ENCODE results near the gene DEDD2.

Gene DEDD2

GRCh38 chr19:42191330-42191729, 26.1 kb downstream of the DEDD2 start:
- no peak overlapping the region for H2BK12ac ChIP-seq (ENCODE audit: low read length in 2 of 2)
- peaks cover 3 to 5% of the 10 kb centered on the region in 2 experiments for H3K36me3 ChIP-seq (ENCODE audit: control insufficient read depth in 1 of 2, insufficient read depth in 2 of 2, low read depth in 1 of 2, low read length in 2 of 2)
- no peak overlapping the region for H4K8ac ChIP-seq (ENCODE audit: low read length)
- no peak for DNase-seq
- H3K9me3 ChIP-seq (ENCODE audit: control insufficient read depth, low read length): peaks cover 7% of the 10 kb centered on the region
- no peak overlapping the region for H3K4ac ChIP-seq (ENCODE audit: low read depth in 1 of 2, low read length in 2 of 2)
- no peaks in the 10 kb centered on the region for H3K27me3 ChIP-seq (ENCODE audit: control insufficient read depth in 1 of 2, insufficient read depth in 1 of 2, low read length in 2 of 2)
- H3K4me1 ChIP-seq (ENCODE audit: control insufficient read depth, insufficient read depth, low read depth, low read length): no peaks in the 10 kb centered on the region
- H2AFZ ChIP-seq (ENCODE audit: low read depth, low read length): no peak overlapping the region
- no peak overlapping the region for H2BK5ac ChIP-seq (ENCODE audit: low read depth, low read length, poor library complexity, severe bottlenecking)
- no peak overlapping the region for H3K14ac ChIP-seq (ENCODE audit: low read length in 2 of 2)
- no peak overlapping the region for H3K4me2 ChIP-seq (ENCODE audit: low read length, poor library complexity, severe bottlenecking)
- no peak overlapping the region for H3K9ac ChIP-seq (ENCODE audit: low read length)
- no peak overlapping the region for H2AK5ac ChIP-seq (ENCODE audit: low read length, severe bottlenecking)
- H3K23ac ChIP-seq (ENCODE audit: low read length in 2 of 2): no peak overlapping the region
- 100% methylated on average over 1 of the region's 1 CpG for WGBS
- H3K4me3 ChIP-seq (ENCODE audit: insufficient read depth in 1 of 2, low read depth in 1 of 2, low read length in 2 of 2): no peak overlapping the region
- no peak overlapping the region for H2BK120ac ChIP-seq (ENCODE audit: low read depth, low read length)
- no peak overlapping the region for H3K18ac ChIP-seq (ENCODE audit: low read depth in 1 of 2, low read length in 2 of 2)
- H2BK15ac ChIP-seq (ENCODE audit: low read depth, poor library complexity, severe bottlenecking): no peak overlapping the region
- H4K91ac ChIP-seq (ENCODE audit: low read length): no peak overlapping the region
- no peaks in the 10 kb centered on the region for H3K79me1 ChIP-seq (replicated peaks; ENCODE audit: low read length, poor library complexity, severe bottlenecking)
- no peak overlapping the region for H3K27ac ChIP-seq (ENCODE audit: low read length, poor library complexity, severe bottlenecking)

- Histone ChIP-seq H2AK5ac (ENCODE audit: low read length, severe bottlenecking) (no peak overlapping the region), H3K14ac (ENCODE audit: low read length in 2 of 2) (no peak overlapping the region), H3K27ac (ENCODE audit: low read length, poor library complexity, severe bottlenecking) (no peak overlapping the region), H2BK15ac (ENCODE audit: low read depth, poor library complexity, severe bottlenecking) (no peak overlapping the region), H3K18ac (ENCODE audit: low read depth in 1 of 2, low read length in 2 of 2) (no peak overlapping the region), H3K4me3 (ENCODE audit: insufficient read depth in 1 of 2, low read depth in 1 of 2, low read length in 2 of 2) (no peak overlapping the region), H2BK12ac (ENCODE audit: low read length in 2 of 2) (no peak overlapping the region), H3K23ac (ENCODE audit: low read length in 2 of 2) (no peak overlapping the region), H3K9ac (ENCODE audit: low read length) (no peak overlapping the region), H3K79me1 (replicated peaks; ENCODE audit: low read length, poor library complexity, severe bottlenecking) (no peaks in the 10 kb centered on the region), H4K8ac (ENCODE audit: low read length) (no peak overlapping the region), H4K91ac (ENCODE audit: low read length) (no peak overlapping the region), H3K36me3 (ENCODE audit: control insufficient read depth in 1 of 2, insufficient read depth in 2 of 2, low read depth in 1 of 2, low read length in 2 of 2) (no peaks in the 10 kb centered on the region), H2AFZ (ENCODE audit: low read depth, low read length) (no peak overlapping the region), H3K27me3 (ENCODE audit: control insufficient read depth in 1 of 2, insufficient read depth in 1 of 2, low read length in 2 of 2) (no peaks in the 10 kb centered on the region), H2BK5ac (ENCODE audit: low read depth, low read length, poor library complexity, severe bottlenecking) (no peak overlapping the region), H3K4ac (ENCODE audit: low read depth in 1 of 2, low read length in 2 of 2) (no peak overlapping the region), H3K9me3 (ENCODE audit: control insufficient read depth, low read length) (peaks cover 7% of the 10 kb centered on the region), H3K4me1 (ENCODE audit: control insufficient read depth, insufficient read depth, low read depth, low read length) (no peaks in the 10 kb centered on the region), H3K4me2 (ENCODE audit: low read length, poor library complexity, severe bottlenecking) (no peak overlapping the region), H2BK120ac (ENCODE audit: low read depth, low read length) (no peak overlapping the region)
- no peak for DNase-seq
- 75% methylated on average over 3 of the region's 3 CpGs for WGBS
Measured at GRCh38 chr19:42189133-42189532, 28.3 kb downstream of the DEDD2 start.

- no peaks in the 10 kb centered on the region for H3K36me3 ChIP-seq (ENCODE audit: control insufficient read depth in 1 of 2, insufficient read depth in 2 of 2, low read depth in 1 of 2, low read length in 2 of 2)
- WGBS: 95% methylated on average over 1 of the region's 1 CpG
- H2BK15ac ChIP-seq (ENCODE audit: low read depth, poor library complexity, severe bottlenecking): no peak overlapping the region
- H3K14ac ChIP-seq (ENCODE audit: low read length in 2 of 2): no peak overlapping the region
- no peak overlapping the region for H4K91ac ChIP-seq (ENCODE audit: low read length)
- H3K4me2 ChIP-seq (ENCODE audit: low read length, poor library complexity, severe bottlenecking): no peak overlapping the region
- H2BK12ac ChIP-seq (ENCODE audit: low read length in 2 of 2): no peak overlapping the region
- no peak overlapping the region for H3K18ac ChIP-seq (ENCODE audit: low read depth in 1 of 2, low read length in 2 of 2)
- H3K9ac ChIP-seq (ENCODE audit: low read length): no peak overlapping the region
- peaks cover 5% of the 10 kb centered on the region for H3K9me3 ChIP-seq (ENCODE audit: control insufficient read depth, low read length)
- DNase-seq: no peak
- no peak overlapping the region for H4K8ac ChIP-seq (ENCODE audit: low read length)
- no peaks in the 10 kb centered on the region for H3K79me1 ChIP-seq (replicated peaks; ENCODE audit: low read length, poor library complexity, severe bottlenecking)
- no peak overlapping the region for H3K23ac ChIP-seq (ENCODE audit: low read length in 2 of 2)
- no peaks in the 10 kb centered on the region for H3K27me3 ChIP-seq (ENCODE audit: control insufficient read depth in 1 of 2, insufficient read depth in 1 of 2, low read length in 2 of 2)
- H3K4me3 ChIP-seq (ENCODE audit: insufficient read depth in 1 of 2, low read depth in 1 of 2, low read length in 2 of 2): no peak overlapping the region
- no peak overlapping the region for H3K27ac ChIP-seq (ENCODE audit: low read length, poor library complexity, severe bottlenecking)
- no peak overlapping the region for H2BK120ac ChIP-seq (ENCODE audit: low read depth, low read length)
- no peaks in the 10 kb centered on the region for H3K4me1 ChIP-seq (ENCODE audit: control insufficient read depth, insufficient read depth, low read depth, low read length)
- no peak overlapping the region for H3K4ac ChIP-seq (ENCODE audit: low read depth in 1 of 2, low read length in 2 of 2)
- no peak overlapping the region for H2AFZ ChIP-seq (ENCODE audit: low read depth, low read length)
- no peak overlapping the region for H2AK5ac ChIP-seq (ENCODE audit: low read length, severe bottlenecking)
- no peak overlapping the region for H2BK5ac ChIP-seq (ENCODE audit: low read depth, low read length, poor library complexity, severe bottlenecking)
Measured at GRCh38 chr19:42188665-42189064, 28.8 kb downstream of the DEDD2 start.

- peak overlapping the region; percentile 31 for H3K9ac ChIP-seq (ENCODE audit: low read length)
- no peak overlapping the region for H2BK120ac ChIP-seq (ENCODE audit: low read depth, low read length)
- no peak overlapping the region for H2AFZ ChIP-seq (ENCODE audit: low read depth, low read length)
- H2BK12ac ChIP-seq (ENCODE audit: low read length in 2 of 2): no peak overlapping the region
- no peak overlapping the region for H3K4me3 ChIP-seq (ENCODE audit: insufficient read depth in 1 of 2, low read depth in 1 of 2, low read length in 2 of 2)
- H3K23ac ChIP-seq (ENCODE audit: low read length in 2 of 2): no peak overlapping the region
- no peak for DNase-seq
- H4K91ac ChIP-seq (ENCODE audit: low read length): no peak overlapping the region
- H3K27me3 ChIP-seq (ENCODE audit: control insufficient read depth in 1 of 2, insufficient read depth in 1 of 2, low read length in 2 of 2): peaks cover 19 to 23% of the 10 kb centered on the region in 2 experiments
- H3K18ac ChIP-seq (ENCODE audit: low read depth in 1 of 2, low read length in 2 of 2): peak overlapping the region in 1 of 2 experiments; percentile 14
- H3K9me3 ChIP-seq (ENCODE audit: control insufficient read depth, low read length): no peaks in the 10 kb centered on the region
- no peak overlapping the region for H3K4ac ChIP-seq (ENCODE audit: low read depth in 1 of 2, low read length in 2 of 2)
- no peaks in the 10 kb centered on the region for H3K79me1 ChIP-seq (replicated peaks; ENCODE audit: low read length, poor library complexity, severe bottlenecking)
- H2BK15ac ChIP-seq (ENCODE audit: low read depth, poor library complexity, severe bottlenecking): no peak overlapping the region
- H3K36me3 ChIP-seq (ENCODE audit: control insufficient read depth in 1 of 2, insufficient read depth in 2 of 2, low read depth in 1 of 2, low read length in 2 of 2): no peaks in the 10 kb centered on the region
- no peak overlapping the region for H3K4me2 ChIP-seq (ENCODE audit: low read length, poor library complexity, severe bottlenecking)
- no peak overlapping the region for H3K14ac ChIP-seq (ENCODE audit: low read length in 2 of 2)
- no peak overlapping the region for H3K27ac ChIP-seq (ENCODE audit: low read length, poor library complexity, severe bottlenecking)
- no peak overlapping the region for H2AK5ac ChIP-seq (ENCODE audit: low read length, severe bottlenecking)
- no peak overlapping the region for H2BK5ac ChIP-seq (ENCODE audit: low read depth, low read length, poor library complexity, severe bottlenecking)
- no peak overlapping the region for H4K8ac ChIP-seq (ENCODE audit: low read length)
- H3K4me1 ChIP-seq (ENCODE audit: control insufficient read depth, insufficient read depth, low read depth, low read length): no peaks in the 10 kb centered on the region
Measured at GRCh38 chr19:42185277-42185676, 32.2 kb downstream of the DEDD2 start.

All from mesenchymal stem cell (in vitro differentiated cells and primary cell).